ENCODE data around the gene NFKBIL1. TPM values are rescaled to one million over a fixed set of nuclear protein-coding genes. Genes with fewer than 3 reads are reported as not detected.

Gene NFKBIL1
- total and polyA plus RNA-seq, 2 of the 4 experiments (the other 2 are of a cell fraction) = 7.8 to 10.8 TPM

GRCh38 chr6:31545291-31545690 lies 2.1 kb upstream of the NFKBIL1 start:
- H2BK15ac ChIP-seq (ENCODE audit: low read depth, low read length) = no peak overlapping the region
- ATAC-seq (ENCODE audit: low read depth) = no peak
- H3K23ac ChIP-seq (ENCODE audit: low read depth, low read length) = no peak overlapping the region
- CTCF ChIA-PET = no interaction called here
- no peak overlapping the region for H3K9ac ChIP-seq (ENCODE audit: low read depth, low read length)
- H3K79me1 ChIP-seq (ENCODE audit: low read depth in 1 of 2, low read length in 2 of 2) = peaks cover 8 to 46% of the 10 kb centered on the region in 2 experiments; a peak in 3 of 4 replicates
- no peak overlapping the region for H4K91ac ChIP-seq (ENCODE audit: insufficient read depth, low read depth, low read length)
- POLR2A ChIA-PET (ENCODE audit: unreplicated experiment) = interaction anchor here (0.6 kb wide), 1 partner anchor 51 kb away, joined by 3 read pairs; no protein-coding TSS in a partner anchor
- H2AK5ac ChIP-seq (ENCODE audit: low read depth, low read length) = no peak overlapping the region
- DNase-seq = no peak
- in situ Hi-C loops (cut with MboI; ENCODE audit: low sequenced_read_pairs) = loop anchor here (5.0 to 10.0 kb wide), 2 partner anchors 52 to 290 kb away; no protein-coding TSS in a partner anchor
- no peak overlapping the region for H2BK20ac ChIP-seq (ENCODE audit: low read depth, low read length)
- 50% methylated on average over 1 of the region's 7 CpGs; no CpG with 5 or more reads in 1 of the 2 experiments for WGBS, 2 experiments (ENCODE audit: extremely low coverage in 2 of 2, insufficient read length in 1 of 2)
- dilution Hi-C loops (cut with HindIII; ENCODE audit: low sequenced_read_pairs, unreplicated experiment) = no loop called here
- no peak overlapping the region for H3K14ac ChIP-seq (replicated peaks; ENCODE audit: low read depth, low read length)
- no peak for TF ChIP-seq CEBPB (IDR thresholded peaks at IDR 0.05; ENCODE audit: low read depth, low read length)
- peaks cover 7% of the 10 kb centered on the region for H3K4me1 ChIP-seq (ENCODE audit: control insufficient read depth, insufficient read depth, low read length)
- no TSS peak for BruUV-seq (replicated peaks)
- peaks cover 3% of the 10 kb centered on the region for H3K36me3 ChIP-seq (ENCODE audit: control insufficient read depth, insufficient read depth, low read length)
- H3K18ac ChIP-seq (ENCODE audit: low read depth, low read length) = no peak overlapping the region
- no peak overlapping the region for H3K4me2 ChIP-seq (ENCODE audit: low read depth, low read length)
- no peak overlapping the region for H3K56ac ChIP-seq (ENCODE audit: extremely low read depth, insufficient read depth, low read length)
- H4K5ac ChIP-seq (ENCODE audit: low read depth, low read length) = no peak overlapping the region
- no peak overlapping the region for H2AK9ac ChIP-seq (replicated peaks; ENCODE audit: low read depth, low read length, poor library complexity)
- H2AFZ ChIP-seq (replicated peaks; ENCODE audit: low read length, poor library complexity) = no peak overlapping the region
- intact Hi-C loops (cut with micrococcal nuclease) = loop anchor here (5.0 kb wide), 3 partner anchors 37 to 407 kb away; partner anchors contain the start of genes HSPA1B and LTB
- no peaks in the 10 kb centered on the region for H3K9me3 ChIP-seq (ENCODE audit: control insufficient read depth, insufficient read depth, low read length)
- no peaks in the 10 kb centered on the region for H3K27me3 ChIP-seq (ENCODE audit: control insufficient read depth, insufficient read depth, low read length)
- no peak overlapping the region for H2BK120ac ChIP-seq (ENCODE audit: low read depth, low read length)
- no peak overlapping the region for H3K4ac ChIP-seq (ENCODE audit: low read depth, low read length)
- no peak overlapping the region for H2BK5ac ChIP-seq (ENCODE audit: low read depth, low read length, poor library complexity, severe bottlenecking)
- no peak overlapping the region for H4K8ac ChIP-seq (ENCODE audit: low read depth in 2 of 2, low read length in 2 of 2)
- H3K27ac ChIP-seq (ENCODE audit: insufficient read depth, low read length) = no peak overlapping the region
- H3K9me1 ChIP-seq (ENCODE audit: insufficient read depth, low read length) = peaks cover 6% of the 10 kb centered on the region
- peaks cover 15% of the 10 kb centered on the region for H4K20me1 ChIP-seq (ENCODE audit: insufficient read depth, low read length)
- no peak overlapping the region for H3K4me3 ChIP-seq (ENCODE audit: insufficient read depth, low read depth, low read length)

Measured in IMR-90 (cell line).